Suprapubic skin (tissue), 4 donors: Measurements from ENCODE around the gene DNM3.

Experiments
- CTCF ChIP-seq, 2 donors: fragments of 200-600 bp in 1 of 2; fragments of 450-650 bp in 1 of 2; sonication (generic) in 1 of 2; IDR thresholded peaks; one replicate each; pipeline ENCODE4 v1.5.1; 2016 to 2019; ENCODE audit warnings: antibody characterized with exemption in 2 of 2, mild to moderate bottlenecking in 1 of 2, moderate library complexity in 1 of 2
- EP300 ChIP-seq: sonication (generic); formaldehyde crosslinking; IDR thresholded peaks from one replicate; pipeline ENCODE4 v1.6.1; 2017; ENCODE audit warnings: antibody characterized with exemption
- POLR2A ChIP-seq, 2 donors: fragments of 450-650 bp; IDR thresholded peaks; one replicate each; pipeline ENCODE4 v1.6.1; 2017; ENCODE audit warnings: antibody characterized with exemption in 2 of 2, mild to moderate bottlenecking in 2 of 2, moderate library complexity in 2 of 2
- POLR2AphosphoS5 ChIP-seq, 3 donors: sonication (generic); formaldehyde crosslinking; IDR thresholded peaks; one replicate each; pipeline ENCODE4 v1.6.1; 2017; ENCODE audit warnings: antibody characterized with exemption in 3 of 3

- TF ChIP-seq POLR2A (IDR thresholded peaks at IDR 0.05), result no peak
- TF ChIP-seq EP300, result no peak
- no peak for TF ChIP-seq CTCF (IDR thresholded peaks at IDR 0.05)
- no peak for TF ChIP-seq POLR2AphosphoS5 (IDR thresholded peaks at IDR 0.05)
Observed at GRCh38 chr1:172347416-172347815, 506.1 kb downstream of the DNM3 start.
